ENCODE results near the gene VAV2.

Gene VAV2

GRCh38 chr9:133961226-133962165 lies 30.6 kb downstream of the VAV2 start:
- TF ChIP-seq NFIC (IDR thresholded peaks at IDR 0.05) (no peak), ZBTB7A (IDR thresholded peaks at IDR 0.05; ENCODE audit: low read depth) (no peak), RAD21 (IDR thresholded peaks at IDR 0.05; ENCODE audit: low read depth) (no peak), TCF12 (IDR thresholded peaks at IDR 0.05; ENCODE audit: low read depth) (no peak), YY1 (IDR thresholded peaks at IDR 0.05; ENCODE audit: low read depth) (no peak), USF1 (IDR thresholded peaks at IDR 0.05) (no peak), EGR1 (IDR thresholded peaks at IDR 0.05) (no peak), EP300 (IDR thresholded peaks at IDR 0.05; ENCODE audit: borderline replicate concordance) (no peak), CREB1 (IDR thresholded peaks at IDR 0.05; ENCODE audit: low read depth) (no peak), CEBPB (IDR thresholded peaks at IDR 0.05) (no peak), TAF1 (IDR thresholded peaks at IDR 0.05; ENCODE audit: low read depth) (no peak), REST (IDR thresholded peaks at IDR 0.05; ENCODE audit: low read depth) (no peak), FOXM1 (IDR thresholded peaks at IDR 0.05; ENCODE audit: borderline replicate concordance, low read depth) (no peak), TEAD4 (IDR thresholded peaks at IDR 0.05) (no peak), MAX (IDR thresholded peaks at IDR 0.05) (no peak)

GRCh38 chr9:133960568-133961129 lies 31.5 kb downstream of the VAV2 start:
- TF ChIP-seq CEBPB (IDR thresholded peaks at IDR 0.05) (no peak), TAF1 (IDR thresholded peaks at IDR 0.05; ENCODE audit: low read depth) (no peak), USF1 (IDR thresholded peaks at IDR 0.05) (no peak), MAX (IDR thresholded peaks at IDR 0.05) (no peak), TEAD4 (IDR thresholded peaks at IDR 0.05) (no peak), ZBTB7A (IDR thresholded peaks at IDR 0.05; ENCODE audit: low read depth) (no peak), YY1 (IDR thresholded peaks at IDR 0.05; ENCODE audit: low read depth) (no peak), FOXM1 (IDR thresholded peaks at IDR 0.05; ENCODE audit: borderline replicate concordance, low read depth) (no peak), REST (IDR thresholded peaks at IDR 0.05; ENCODE audit: low read depth) (no peak), CREB1 (IDR thresholded peaks at IDR 0.05; ENCODE audit: low read depth) (no peak), RAD21 (IDR thresholded peaks at IDR 0.05; ENCODE audit: low read depth) (no peak), TCF12 (IDR thresholded peaks at IDR 0.05; ENCODE audit: low read depth) (no peak), EP300 (IDR thresholded peaks at IDR 0.05; ENCODE audit: borderline replicate concordance) (no peak)

- TF ChIP-seq REST (IDR thresholded peaks at IDR 0.05; ENCODE audit: low read depth): no peak
- no peak for TF ChIP-seq TAF1 (IDR thresholded peaks at IDR 0.05; ENCODE audit: low read depth)
- TF ChIP-seq TCF12 (IDR thresholded peaks at IDR 0.05; ENCODE audit: low read depth): no peak
- no peak for TF ChIP-seq EGR1 (IDR thresholded peaks at IDR 0.05)
These were observed 32.1 kb downstream of the VAV2 start for GRCh38 chr9:133959966-133960567.

- TF ChIP-seq TCF12 (IDR thresholded peaks at IDR 0.05; ENCODE audit: low read depth) (no peak), TAF1 (IDR thresholded peaks at IDR 0.05; ENCODE audit: low read depth) (no peak), CREB1 (IDR thresholded peaks at IDR 0.05; ENCODE audit: low read depth) (no peak), NFIC (IDR thresholded peaks at IDR 0.05) (no peak), ZBTB7A (IDR thresholded peaks at IDR 0.05; ENCODE audit: low read depth) (no peak), REST (IDR thresholded peaks at IDR 0.05; ENCODE audit: low read depth) (no peak), CEBPB (IDR thresholded peaks at IDR 0.05) (no peak), EGR1 (IDR thresholded peaks at IDR 0.05) (no peak), MAX (IDR thresholded peaks at IDR 0.05) (no peak)
These were observed 33.0 kb downstream of the VAV2 start for GRCh38 chr9:133959171-133959570.
